HL-60/S4 treated with phorbol 12-myristate 13-acetate at 8.2 ng/mL for 4 days and 3 days (cell line): Measurements from ENCODE around the gene FCGR3A.

Source experiments
- in situ Hi-C: fragments of 300-500 bp; cut with MboI; formaldehyde crosslinking; loops from 2 replicates; pipeline ENCODE4 v1.15.0; 2022; ENCODE audit warnings: low sequenced_read_pairs

The FCGR3A gene

GRCh38 chr1:161502641-161503393, 46.8 kb downstream of the FCGR3A start:
- in situ Hi-C loops, result no loop called here

GRCh38 chr1:161502181-161502580, 47.4 kb downstream of the FCGR3A start:
- in situ Hi-C loops, result no loop called here

GRCh38 chr1:161501234-161501633, 48.4 kb downstream of the FCGR3A start:
- in situ Hi-C loops, result no loop called here

GRCh38 chr1:161499099-161500039, 50.2 kb downstream of the FCGR3A start:
- in situ Hi-C loops, result no loop called here

- in situ Hi-C loops, result no loop called here
Measured at GRCh38 chr1:161498646-161499045, 51.0 kb downstream of the FCGR3A start.

DNA sequence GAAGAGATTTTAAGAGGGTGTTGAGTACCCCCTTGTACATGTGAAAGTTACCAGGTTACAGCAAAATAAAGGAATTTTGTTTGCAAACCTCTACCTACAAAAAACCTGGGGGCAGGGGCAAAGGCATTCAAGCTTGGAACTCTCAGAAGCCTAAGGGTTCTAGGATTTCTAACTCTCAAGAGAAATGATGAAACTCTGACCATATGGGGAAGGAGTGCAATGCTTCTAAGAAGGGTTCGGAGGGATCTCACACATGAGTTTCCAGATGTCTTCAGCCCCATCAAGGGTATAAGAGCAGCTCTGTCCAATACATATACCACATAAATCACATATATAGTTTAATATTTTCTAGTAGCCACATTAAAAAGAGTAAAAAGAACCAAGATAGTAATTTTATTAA, 51.7 kb downstream of the FCGR3A start:
- in situ Hi-C loops, result no loop called here

DNA sequence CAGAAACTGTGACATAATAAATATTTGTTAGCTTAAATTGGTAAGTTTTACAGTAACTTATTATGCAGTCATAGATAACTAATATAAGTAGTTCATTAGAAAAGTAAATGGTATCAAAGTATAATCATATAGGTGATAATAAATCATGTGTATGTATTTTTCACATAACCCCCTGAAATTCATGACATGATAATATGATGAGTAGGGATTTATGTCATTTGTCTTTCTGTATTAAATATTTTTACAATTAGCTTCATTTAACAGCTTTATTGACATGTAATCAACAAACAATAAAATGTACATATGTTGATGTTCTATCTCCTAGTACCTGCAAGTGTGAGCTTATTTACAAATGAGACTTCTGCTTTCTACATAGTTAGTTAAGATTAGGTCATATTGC, 54.1 kb downstream of the FCGR3A start:
- in situ Hi-C loops, result no loop called here

- in situ Hi-C loops, result no loop called here
Measured at GRCh38 chr1:161494091-161494735, 55.4 kb downstream of the FCGR3A start.

GRCh38 chr1:161492827-161493226, 56.8 kb downstream of the FCGR3A start:
- in situ Hi-C loops, result no loop called here
